Activated B cell treated with CpG ODN at 0.5 μM for 24 hours (primary cell): ENCODE measurements around the gene MRM3. TPM values are rescaled to one million over a fixed set of nuclear protein-coding genes. Genes with fewer than 3 reads are reported as not detected.

ENCODE experiments used
- ATAC-seq: fragments of 200-7000 bp; cut with Tn5 transposase; one replicate; pipeline ENCODE4 v1.10.0; 2021; ENCODE audit warnings: low read depth, mild to moderate bottlenecking, moderate library complexity
- CTCF ChIA-PET: fragments of 350-600 bp; sonication (Branson Sonifier 250); formaldehyde crosslinking; loops from one replicate; lab custom pipeline; 2021; ENCODE audit warnings: antibody characterized with exemption; lab: Charles Lee
- POLR2A ChIA-PET: fragments of 350-600 bp; sonication (Branson Sonifier 250); formaldehyde crosslinking; loops from one replicate; lab custom pipeline; 2021; ENCODE audit warnings: antibody characterized with exemption; lab: Charles Lee
- DNase-seq: peaks from one replicate; pipeline ENCODE4 v3.0.0; 2022
- H3K27ac Mint-ChIP-seq: one replicate; pipeline ENCODE4 v1.8.0; 2020; ENCODE audit warnings: mixed read lengths
- H3K27me3 Mint-ChIP-seq: one replicate; pipeline ENCODE4 v1.8.0; 2021; ENCODE audit warnings: mixed read lengths
- H3K36me3 Mint-ChIP-seq: one replicate; pipeline ENCODE4 v1.8.0; 2021; ENCODE audit warnings: low read depth, mixed read lengths
- H3K4me1 Mint-ChIP-seq: one replicate; pipeline ENCODE4 v1.8.0; 2021; ENCODE audit warnings: mixed read lengths
- H3K4me3 Mint-ChIP-seq: one replicate; pipeline ENCODE4 v1.8.0; 2020; ENCODE audit warnings: mild to moderate bottlenecking, mixed read lengths
- H3K9me3 Mint-ChIP-seq: one replicate; pipeline ENCODE4 v1.8.0; 2020; ENCODE audit warnings: mixed read lengths
- intact Hi-C: fragments of 100-400 bp; cut with micrococcal nuclease; formaldehyde crosslinking; loops from one replicate; pipeline ENCODE4 v1.15.1; 2024
- total RNA-seq: library from RNA; stranded (reverse); gene quantifications from 2 replicates; pipeline ENCODE4 v1.2.3, GENCODE V29; 2022
- TF ChIP-seq, protein P1 (sequence below): fragments of 200-600 bp; IDR thresholded peaks from one replicate; pipeline ENCODE4 v1.8.0; 2022; ENCODE audit warnings: antibody characterized with exemption, mild to moderate bottlenecking

The MRM3 gene
- total RNA-seq, 1 donor from 2014 or later = 26.3 TPM

DNA sequence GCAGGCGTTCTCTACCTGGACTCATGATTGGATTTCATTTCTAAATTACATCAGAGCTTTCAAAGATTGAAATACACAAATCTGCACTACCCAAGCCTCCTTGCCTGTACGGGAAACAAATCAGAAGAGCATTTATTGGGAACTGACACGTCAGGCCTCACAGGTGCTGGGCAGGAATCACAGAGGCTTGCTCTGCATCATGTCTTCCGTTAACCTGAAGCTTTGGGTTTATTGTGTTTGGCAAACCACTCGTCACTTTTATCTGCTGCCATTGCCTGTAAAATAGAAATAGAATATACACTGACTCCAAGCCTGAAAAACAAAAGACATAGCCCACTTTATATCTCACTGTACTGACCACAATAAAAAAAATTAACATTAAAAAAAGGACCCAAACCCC lies 22.2 kb upstream of the MRM3 start:
- no peak overlapping the region for H3K27ac Mint-ChIP-seq
- TF ChIP-seq, protein P1, sequence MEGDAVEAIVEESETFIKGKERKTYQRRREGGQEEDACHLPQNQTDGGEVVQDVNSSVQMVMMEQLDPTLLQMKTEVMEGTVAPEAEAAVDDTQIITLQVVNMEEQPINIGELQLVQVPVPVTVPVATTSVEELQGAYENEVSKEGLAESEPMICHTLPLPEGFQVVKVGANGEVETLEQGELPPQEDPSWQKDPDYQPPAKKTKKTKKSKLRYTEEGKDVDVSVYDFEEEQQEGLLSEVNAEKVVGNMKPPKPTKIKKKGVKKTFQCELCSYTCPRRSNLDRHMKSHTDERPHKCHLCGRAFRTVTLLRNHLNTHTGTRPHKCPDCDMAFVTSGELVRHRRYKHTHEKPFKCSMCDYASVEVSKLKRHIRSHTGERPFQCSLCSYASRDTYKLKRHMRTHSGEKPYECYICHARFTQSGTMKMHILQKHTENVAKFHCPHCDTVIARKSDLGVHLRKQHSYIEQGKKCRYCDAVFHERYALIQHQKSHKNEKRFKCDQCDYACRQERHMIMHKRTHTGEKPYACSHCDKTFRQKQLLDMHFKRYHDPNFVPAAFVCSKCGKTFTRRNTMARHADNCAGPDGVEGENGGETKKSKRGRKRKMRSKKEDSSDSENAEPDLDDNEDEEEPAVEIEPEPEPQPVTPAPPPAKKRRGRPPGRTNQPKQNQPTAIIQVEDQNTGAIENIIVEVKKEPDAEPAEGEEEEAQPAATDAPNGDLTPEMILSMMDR = no peak
- intact Hi-C loops = no loop called here
- H3K36me3 Mint-ChIP-seq = peaks cover 54% of the 10 kb centered on the region
- H3K9me3 Mint-ChIP-seq = no peaks in the 10 kb centered on the region
- no peaks in the 10 kb centered on the region for H3K27me3 Mint-ChIP-seq
- H3K4me3 Mint-ChIP-seq = no peak overlapping the region
- no peaks in the 10 kb centered on the region for H3K4me1 Mint-ChIP-seq
- DNase-seq = no peak
- ChIA-PET CTCF (no interaction called here), POLR2A (no interaction called here)
- no peak for ATAC-seq

DNA sequence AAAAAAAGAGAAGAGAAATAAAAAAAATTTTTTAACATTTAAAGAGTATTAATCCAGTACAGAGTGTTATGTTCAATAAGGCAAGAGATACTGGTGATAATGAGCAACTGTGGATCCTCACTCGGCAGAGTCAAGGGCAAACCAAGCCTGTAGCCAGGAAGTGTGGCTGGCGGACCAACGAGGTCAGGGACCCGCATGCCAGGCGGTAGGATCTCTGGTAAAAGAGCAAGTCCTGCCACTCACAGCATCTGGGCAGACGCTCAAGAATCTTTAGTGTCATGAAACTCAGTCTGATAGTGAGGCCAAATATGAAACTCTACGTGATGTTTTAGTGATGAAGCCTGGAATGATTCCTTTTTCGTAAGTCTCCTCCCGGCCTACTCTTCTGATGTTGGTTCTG lies 21.8 kb upstream of the MRM3 start:
- Mint-ChIP-seq H3K4me1 (no peaks in the 10 kb centered on the region), H3K9me3 (no peaks in the 10 kb centered on the region), H3K27me3 (no peaks in the 10 kb centered on the region), H3K36me3 (peaks cover 58% of the 10 kb centered on the region), H3K4me3 (no peak overlapping the region), H3K27ac (no peak overlapping the region)
- CTCF ChIA-PET = no interaction called here
- ATAC-seq (no peak), DNase-seq (no peak)
- POLR2A ChIA-PET = no interaction called here
- TF ChIP-seq, protein P1 = no peak
- intact Hi-C loops = no loop called here

DNA sequence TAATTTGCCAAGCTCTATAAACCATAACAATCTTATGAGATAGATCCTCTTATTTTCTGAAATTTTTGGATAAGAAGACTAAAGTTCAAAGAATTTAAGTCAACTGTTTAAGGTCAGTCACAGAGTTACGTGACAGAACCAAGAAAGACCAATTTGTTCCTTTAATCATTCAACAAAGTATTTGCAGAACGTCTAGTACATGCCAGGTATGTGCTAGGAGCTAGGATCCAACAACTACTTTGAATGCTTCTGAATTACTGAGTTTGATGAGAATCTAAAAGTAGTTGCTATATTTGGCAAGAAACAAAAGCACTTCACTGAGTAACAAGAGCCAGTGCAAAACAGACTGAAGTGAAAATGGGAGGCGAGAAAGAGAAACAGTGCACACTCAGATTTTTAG lies 15.1 kb upstream of the MRM3 start:
- H3K4me3 Mint-ChIP-seq = no peak overlapping the region
- no peaks in the 10 kb centered on the region for H3K4me1 Mint-ChIP-seq
- intact Hi-C loops = no loop called here
- H3K9me3 Mint-ChIP-seq = no peaks in the 10 kb centered on the region
- TF ChIP-seq, protein P1 = no peak
- ChIA-PET POLR2A (no interaction called here), CTCF (no interaction called here)
- no peaks in the 10 kb centered on the region for H3K27me3 Mint-ChIP-seq
- DNase-seq (no peak), ATAC-seq (no peak)
- peaks cover 68% of the 10 kb centered on the region for H3K36me3 Mint-ChIP-seq
- no peak overlapping the region for H3K27ac Mint-ChIP-seq

DNA sequence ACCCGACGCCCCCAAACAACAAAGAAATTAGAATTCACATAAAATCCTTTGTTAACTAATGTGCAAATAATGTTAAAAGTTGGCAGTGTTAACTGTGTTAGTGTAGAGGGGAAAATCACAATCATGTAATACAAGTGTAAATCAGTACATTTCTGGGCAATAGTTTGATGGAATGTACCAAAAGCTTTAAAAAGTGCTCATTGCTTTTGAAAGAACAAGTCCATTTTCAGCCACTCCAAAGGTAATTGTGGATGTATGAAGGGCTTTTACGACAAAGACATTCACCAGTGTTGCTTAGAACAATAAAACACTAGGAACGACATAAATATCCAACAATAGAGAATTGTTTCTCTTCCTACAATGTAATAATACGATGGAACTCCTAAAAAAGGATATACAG lies 9.1 kb upstream of the MRM3 start:
- Mint-ChIP-seq H3K4me1 (no peaks in the 10 kb centered on the region), H3K4me3 (no peak overlapping the region), H3K9me3 (no peaks in the 10 kb centered on the region), H3K27ac (no peak overlapping the region), H3K27me3 (no peaks in the 10 kb centered on the region), H3K36me3 (peaks cover 86% of the 10 kb centered on the region)
- POLR2A ChIA-PET = no interaction called here
- ATAC-seq = no peak
- CTCF ChIA-PET = no interaction called here
- no peak for DNase-seq
- TF ChIP-seq, protein P1 = no peak
- intact Hi-C loops = no loop called here

DNA sequence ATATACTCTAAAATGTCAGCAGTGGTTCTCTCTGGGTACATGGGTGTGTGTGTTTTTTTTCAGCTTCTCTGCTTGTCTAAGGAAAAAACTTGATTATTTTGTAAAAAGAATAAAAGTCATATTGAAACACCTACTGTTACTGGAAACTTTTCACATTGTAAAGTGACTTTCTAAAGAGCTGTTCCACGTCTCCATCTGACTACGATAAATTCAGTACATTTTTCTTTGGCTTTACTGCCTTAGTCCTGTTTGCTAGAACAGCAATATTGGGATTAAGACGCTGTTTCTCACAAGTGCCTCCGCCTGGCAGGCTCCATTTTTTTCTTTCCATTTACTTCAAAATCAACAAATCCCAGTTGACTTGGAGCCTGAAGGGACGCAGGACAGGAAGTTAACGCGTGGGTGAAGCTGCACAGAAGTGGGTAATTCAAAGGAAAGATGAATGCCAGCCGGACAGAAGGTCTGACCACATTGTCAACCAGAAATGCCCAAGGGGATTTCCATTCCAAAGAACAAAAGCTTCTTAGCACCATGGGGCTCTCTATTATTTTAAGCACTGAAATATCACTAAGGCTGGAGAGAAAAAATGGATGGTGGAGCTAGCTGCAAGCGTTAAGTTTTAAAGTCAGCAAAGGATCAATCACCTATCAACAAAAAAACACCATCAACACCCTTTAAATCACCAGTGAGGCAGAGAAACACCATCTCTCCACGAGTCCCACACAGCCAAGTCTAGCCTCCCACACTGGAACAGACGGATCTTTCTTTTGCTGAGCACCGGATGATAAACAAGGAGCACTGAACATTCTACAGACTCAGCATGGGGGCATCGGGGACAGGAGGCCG lies 8.5 kb upstream of the MRM3 start:
- Mint-ChIP-seq H3K36me3 (peaks cover 89% of the 10 kb centered on the region), H3K4me3 (no peak overlapping the region), H3K27me3 (no peaks in the 10 kb centered on the region), H3K4me1 (no peaks in the 10 kb centered on the region), H3K9me3 (no peaks in the 10 kb centered on the region), H3K27ac (peak overlapping the region; percentile 26)
- TF ChIP-seq, protein P1 = no peak
- ATAC-seq (no peak), DNase-seq (no peak)
- ChIA-PET POLR2A (no interaction called here), CTCF (no interaction called here)
- intact Hi-C loops = no loop called here
